OCI-LY7 (cell line): Measurements from ENCODE around the gene CHKA. TPM values are rescaled to one million over a fixed set of nuclear protein-coding genes. Genes with fewer than 3 reads are reported as not detected.

Experiments used
- BruUV-seq: library from RNA; stranded (reverse); fragments of 400-500 nt; replicated peaks from 2 replicates; lab custom pipeline; 2021; lab: Mats Ljungman, UMichigan
- CTCF ChIA-PET: fragments of 300-600 bp; sonication (Branson Sonifier 250); formaldehyde crosslinking; loops from one replicate; lab custom pipeline; 2022; ENCODE audit warnings: antibody characterized with exemption; ENCODE audit not compliant: unreplicated experiment; lab: Charles Lee
- POLR2A ChIA-PET: fragments of 300-600 bp; sonication (Branson Sonifier 250); formaldehyde crosslinking; loops from one replicate; lab custom pipeline; 2022; ENCODE audit warnings: antibody characterized with exemption; lab: Charles Lee
- DNase-seq: peaks from one replicate; pipeline ENCODE4 v3.0.0-alpha.2; 2015; ENCODE audit warnings: low spot score
- H2AFZ ChIP-seq: fragments of 200-600 bp; sonication (generic), shearing (Covaris generic); 2 replicates; pipeline ENCODE4 v1.6.1; 2014; ENCODE audit warnings: mild to moderate bottlenecking, antibody characterized with exemption, low read length, moderate library complexity
- H3K27ac ChIP-seq: fragments of 200-600 bp; sonication (generic); 2 replicates; pipeline ENCODE4 v1.5.1; 2014; ENCODE audit warnings: mixed run types, low read depth, mild to moderate bottlenecking, moderate library complexity, low read length, inconsistent platforms; ENCODE audit not compliant: poor library complexity, severe bottlenecking
- H3K36me3 ChIP-seq: fragments of 200-600 bp; sonication (generic); 2 replicates; pipeline ENCODE4 v1.6.1; 2014; ENCODE audit warnings: mild to moderate bottlenecking, antibody characterized with exemption, low read length, moderate library complexity, mixed read lengths; ENCODE audit not compliant: insufficient read depth
- H3K4me1 ChIP-seq: fragments of 200-600 bp; sonication (generic); 2 replicates; pipeline ENCODE4 v1.5.1; 2014; ENCODE audit warnings: mild to moderate bottlenecking, low read length; ENCODE audit not compliant: insufficient read depth, poor library complexity, severe bottlenecking
- H3K4me2 ChIP-seq: fragments of 200-600 bp; sonication (generic); 2 replicates; pipeline ENCODE4 v1.6.1; 2014; ENCODE audit warnings: mild to moderate bottlenecking, low read length
- H3K4me3 ChIP-seq: fragments of 200-600 bp; sonication (generic); 2 replicates; pipeline ENCODE4 v1.5.1; 2014; ENCODE audit warnings: mild to moderate bottlenecking, low read depth, low read length; ENCODE audit not compliant: poor library complexity, severe bottlenecking
- H3K79me2 ChIP-seq: fragments of 200-600 bp; sonication (generic); 2 replicates; pipeline ENCODE4 v1.6.1; 2016; ENCODE audit warnings: low read depth, mild to moderate bottlenecking, low read length, moderate library complexity, mixed read lengths; ENCODE audit not compliant: insufficient read depth
- H3K9me2 ChIP-seq: fragments of 200-600 bp; sonication (generic); 2 replicates; pipeline ENCODE4 v1.6.1; 2016; ENCODE audit warnings: mild to moderate bottlenecking, low read length, mixed read lengths; ENCODE audit not compliant: insufficient read depth
- H3K9me3 ChIP-seq: fragments of 200-600 bp; sonication (generic); 2 replicates; pipeline ENCODE4 v1.6.1; 2014; ENCODE audit warnings: mild to moderate bottlenecking, mixed run types, low read length, mixed read lengths
- H4K20me1 ChIP-seq: fragments of 200-600 bp; sonication (generic); 2 replicates; pipeline ENCODE4 v1.6.1; 2014; ENCODE audit warnings: mild to moderate bottlenecking, antibody characterized with exemption, low read length, moderate library complexity, mixed read lengths; ENCODE audit not compliant: insufficient read depth
- CTCF ChIP-seq: fragments of 200-600 bp; sonication (generic); conservative IDR thresholded peaks from 2 replicates; pipeline ENCODE4 v1.5.1; 2014; ENCODE audit warnings: mild to moderate bottlenecking, antibody characterized with exemption, low read length, moderate library complexity, mixed read lengths
- EZH2phosphoT487 ChIP-seq: fragments of 200-600 bp; sonication (generic); IDR thresholded peaks from 2 replicates; pipeline ENCODE4 v1.6.1; 2018; ENCODE audit warnings: low read depth, borderline replicate concordance, mild to moderate bottlenecking, mixed run types, antibody characterized with exemption, low read length, moderate library complexity, mixed read lengths
- intact Hi-C: fragments of 100-400 bp; cut with micrococcal nuclease; formaldehyde crosslinking; loops from one replicate; pipeline ENCODE4 v1.10.0; 2022; ENCODE audit not compliant: unreplicated experiment
- total RNA-seq, 2 experiments: library from RNA; depleted of rRNA in 1 of 2; stranded (reverse); fragments of >200 nt in 1 of 2; shearing (Covaris generic) in 1 of 2; gene quantifications; 2 replicates each; pipeline ENCODE4 v1.2.3, GENCODE V29; 2014 to 2022

Gene CHKA
- total RNA-seq, 2 experiments from 2014 or later: 36.1 to 47.2 TPM

- no peak for DNase-seq
- Histone ChIP-seq H4K20me1 (no peaks in the 10 kb centered on the region), H3K79me2 (no peaks in the 10 kb centered on the region), H3K27ac (no peak overlapping the region), H3K36me3 (no peaks in the 10 kb centered on the region), H3K4me1 (peaks cover 66% of the 10 kb centered on the region), H3K9me2 (no peaks in the 10 kb centered on the region), H3K4me2 (peak overlapping the region; percentile 16; the same call in 1 of the 2 replicates), H2AFZ (no peak overlapping the region), H3K9me3 (no peaks in the 10 kb centered on the region), H3K4me3 (no peak overlapping the region)
- intact Hi-C loops: loop anchor here (10.0 kb wide), 1 partner anchor 268 kb away; the partner anchor contains the start of gene C11orf24
- POLR2A ChIA-PET: no interaction called here
- CTCF ChIA-PET: no interaction called here
- BruUV-seq: no TSS peak
- TF ChIP-seq EZH2phosphoT487 (no peak), CTCF (no peak)
Measured at GRCh38 chr11:68006606-68007166, 114.5 kb downstream of the CHKA start.

- no peaks in the 10 kb centered on the region for H4K20me1 ChIP-seq
- no peak overlapping the region for H3K27ac ChIP-seq
- DNase-seq: no peak
- H3K79me2 ChIP-seq: no peaks in the 10 kb centered on the region
- POLR2A ChIA-PET: no interaction called here
- H3K4me1 ChIP-seq: peaks cover 65% of the 10 kb centered on the region
- H3K4me3 ChIP-seq: peak overlapping the region; percentile 82
- H3K36me3 ChIP-seq: peaks cover 6% of the 10 kb centered on the region
- H2AFZ ChIP-seq: no peak overlapping the region
- TF ChIP-seq EZH2phosphoT487 (no peak), CTCF (no peak)
- H3K4me2 ChIP-seq: peak overlapping the region; percentile 97
- no TSS peak for BruUV-seq
- intact Hi-C loops: loop anchor here (10.0 kb wide), 1 partner anchor 270 kb away; the partner anchor contains the start of gene C11orf24
- H3K9me2 ChIP-seq: no peaks in the 10 kb centered on the region
- CTCF ChIA-PET: no interaction called here
- no peaks in the 10 kb centered on the region for H3K9me3 ChIP-seq
Measured at GRCh38 chr11:68004551-68005335, 116.4 kb downstream of the CHKA start.
